ENCODE data around the gene EFHD1.
"Not testable (repeated sequence)": the region's sequence is repeated elsewhere in the genome, so short reads cannot be mapped to it uniquely, and the experiment has no call there.

EFHD1 gene

DNA sequence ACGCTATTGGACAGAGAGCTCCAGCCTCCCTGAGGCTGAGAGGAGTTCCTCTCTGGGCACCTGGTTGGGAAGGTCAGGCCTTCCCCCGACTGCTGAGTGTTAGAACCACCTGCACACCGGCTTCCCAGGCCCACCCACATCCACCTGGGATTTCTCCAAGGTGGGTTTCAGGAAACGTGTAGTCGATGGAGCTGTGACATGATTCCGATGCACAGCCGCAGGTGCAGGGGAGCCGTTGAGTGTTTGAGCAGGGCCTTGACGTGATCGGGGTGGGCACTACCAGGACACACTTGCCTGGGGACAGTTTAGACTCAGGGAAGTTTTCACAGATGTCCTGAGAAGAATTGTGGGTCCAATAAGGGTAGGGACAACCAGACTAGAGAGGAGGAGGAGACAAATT lies 42.0 kb downstream of the EFHD1 start:
- Histone ChIP-seq H3K27me3 (ENCODE audit: control insufficient read depth in 1 of 2, insufficient read depth in 2 of 2, low read length in 2 of 2) (no peaks in the 10 kb centered on the region), H3K9ac (ENCODE audit: low read length in 2 of 2) (no peak overlapping the region), H3K4me1 (ENCODE audit: control insufficient read depth, insufficient read depth, low read length) (no peaks in the 10 kb centered on the region), H3K36me3 (ENCODE audit: control insufficient read depth in 2 of 2, insufficient read depth in 2 of 2, low read length in 2 of 2) (peaks cover 0 to 5% of the 10 kb centered on the region in 2 donors), H3K9me3 (ENCODE audit: control insufficient read depth in 2 of 2, low read length in 2 of 2) (no peaks in the 10 kb centered on the region), H3K27ac (ENCODE audit: low read length) (no peak overlapping the region), H3K4me3 (ENCODE audit: low read length in 2 of 2) (no peak overlapping the region)

DNA sequence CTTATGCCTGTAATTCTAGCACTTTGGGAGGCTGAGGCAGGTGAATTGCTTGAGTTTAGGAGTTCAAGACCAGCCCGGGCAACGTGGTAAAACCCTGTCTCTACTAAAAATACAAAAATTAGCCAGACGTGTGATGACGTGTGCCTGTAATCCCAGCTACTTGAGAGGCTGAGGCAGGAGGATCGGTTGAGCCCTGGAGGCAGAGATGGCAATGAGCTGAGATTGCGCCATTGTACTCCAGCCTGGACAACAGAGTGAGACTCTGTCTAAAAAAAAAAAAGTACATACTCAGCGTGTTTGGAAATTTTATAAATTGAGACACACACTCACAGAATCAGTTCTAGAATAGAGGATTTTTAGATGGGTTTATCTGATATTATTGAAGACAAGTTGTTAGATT lies 46.6 kb downstream of the EFHD1 start:
- H3K9ac ChIP-seq (ENCODE audit: low read length in 2 of 2) = no peak overlapping the region
- H3K27me3 ChIP-seq (ENCODE audit: control insufficient read depth in 1 of 2, insufficient read depth in 2 of 2, low read length in 2 of 2) = peaks cover 3 to 4% of the 10 kb centered on the region in 2 donors
- no peak overlapping the region for H3K27ac ChIP-seq (ENCODE audit: low read length)
- no peaks in the 10 kb centered on the region for H3K36me3 ChIP-seq (ENCODE audit: control insufficient read depth in 2 of 2, insufficient read depth in 2 of 2, low read length in 2 of 2)
- no peaks in the 10 kb centered on the region for H3K9me3 ChIP-seq (ENCODE audit: control insufficient read depth in 2 of 2, low read length in 2 of 2)
- no peak overlapping the region for H3K4me3 ChIP-seq (ENCODE audit: low read length in 2 of 2)
- no peaks in the 10 kb centered on the region for H3K4me1 ChIP-seq (ENCODE audit: control insufficient read depth, insufficient read depth, low read length)

DNA sequence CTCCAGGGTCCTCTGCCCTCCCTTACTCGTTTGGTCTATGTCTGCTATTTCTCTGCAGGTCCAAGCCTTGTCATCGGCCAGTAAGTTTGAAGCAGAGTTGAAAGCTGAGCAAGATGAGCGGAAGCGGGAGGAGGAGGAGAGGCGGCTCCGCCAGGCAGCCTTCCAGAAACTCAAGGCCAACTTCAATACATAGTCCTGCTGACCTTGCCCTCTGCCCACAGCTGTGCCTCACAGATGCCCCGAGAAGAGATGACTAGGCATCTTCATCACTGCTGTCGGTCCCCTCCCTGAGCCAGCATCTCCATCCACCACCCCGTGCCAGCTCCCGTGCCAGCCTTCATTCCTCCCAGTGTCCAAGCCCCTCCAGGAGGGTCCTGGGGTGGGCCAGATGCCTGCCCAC lies 48.1 kb downstream of the EFHD1 start:
- Histone ChIP-seq H3K36me3 (ENCODE audit: control insufficient read depth in 2 of 2, insufficient read depth in 2 of 2, low read length in 2 of 2) (no peaks in the 10 kb centered on the region), H3K27ac (ENCODE audit: low read length) (no peak overlapping the region), H3K9me3 (ENCODE audit: control insufficient read depth in 2 of 2, low read length in 2 of 2) (no peaks in the 10 kb centered on the region), H3K4me3 (ENCODE audit: low read length in 2 of 2) (no peak overlapping the region), H3K9ac (ENCODE audit: low read length in 2 of 2) (no peak overlapping the region), H3K4me1 (ENCODE audit: control insufficient read depth, insufficient read depth, low read length) (no peaks in the 10 kb centered on the region), H3K27me3 (ENCODE audit: control insufficient read depth in 1 of 2, insufficient read depth in 2 of 2, low read length in 2 of 2) (peaks cover 3 to 4% of the 10 kb centered on the region in 2 donors)

DNA sequence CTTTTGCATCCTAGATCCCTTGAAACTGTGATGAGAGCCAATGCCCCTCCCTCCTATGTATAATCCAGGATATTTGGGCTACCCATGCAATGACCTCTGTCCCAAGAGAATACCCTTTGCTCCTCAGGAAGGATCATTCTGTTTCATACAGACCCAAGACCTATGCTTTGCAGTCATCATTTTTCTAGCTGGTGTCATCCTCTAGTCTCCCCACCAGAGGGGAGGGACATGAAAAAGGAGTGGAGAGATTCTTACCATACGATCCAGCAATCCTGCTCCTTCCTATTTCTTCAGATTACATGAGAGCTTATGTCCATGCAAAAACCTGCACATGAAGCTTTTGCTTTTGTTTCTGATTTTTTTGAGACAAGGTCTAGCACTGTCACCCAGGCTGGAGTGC lies 50.0 kb downstream of the EFHD1 start:
- Histone ChIP-seq H3K4me1 (ENCODE audit: control insufficient read depth, insufficient read depth, low read length) (peaks cover 2% of the 10 kb centered on the region), H3K9me3 (ENCODE audit: control insufficient read depth in 2 of 2, low read length in 2 of 2) (no peaks in the 10 kb centered on the region), H3K27me3 (ENCODE audit: control insufficient read depth in 1 of 2, insufficient read depth in 2 of 2, low read length in 2 of 2) (peaks cover 3 to 4% of the 10 kb centered on the region in 2 donors), H3K36me3 (ENCODE audit: control insufficient read depth in 2 of 2, insufficient read depth in 2 of 2, low read length in 2 of 2) (no peaks in the 10 kb centered on the region), H3K4me3 (ENCODE audit: low read length in 2 of 2) (no peak overlapping the region), H3K27ac (ENCODE audit: low read length) (no peak overlapping the region), H3K9ac (ENCODE audit: low read length in 2 of 2) (no peak overlapping the region)

DNA sequence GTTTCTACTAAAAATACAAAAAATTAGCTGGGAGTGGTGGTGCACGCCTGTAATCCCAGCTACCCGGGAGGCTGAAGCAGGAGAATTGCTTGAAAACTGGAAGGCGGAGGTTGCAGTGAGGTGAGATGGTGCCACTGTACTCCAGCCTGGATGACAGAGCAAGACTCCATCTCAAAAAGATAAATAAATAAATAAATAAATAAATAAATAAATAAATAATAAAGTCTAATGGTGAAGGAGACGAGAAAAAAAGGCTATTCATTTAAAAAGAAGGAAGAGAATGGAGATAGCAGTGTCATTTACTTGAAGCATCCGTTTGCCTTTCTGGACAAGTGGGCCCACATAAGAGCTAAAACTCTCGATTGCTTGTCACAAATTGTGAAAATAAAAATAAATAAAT lies 52.0 kb downstream of the EFHD1 start:
- H3K27me3 ChIP-seq (ENCODE audit: control insufficient read depth in 1 of 2, insufficient read depth in 2 of 2, low read length in 2 of 2); H3K4me1 ChIP-seq (ENCODE audit: control insufficient read depth, insufficient read depth, low read length); H3K9me3 ChIP-seq (ENCODE audit: control insufficient read depth in 2 of 2, low read length in 2 of 2); H3K36me3 ChIP-seq (ENCODE audit: control insufficient read depth in 2 of 2, insufficient read depth in 2 of 2, low read length in 2 of 2); H3K9ac ChIP-seq (ENCODE audit: low read length in 2 of 2); H3K4me3 ChIP-seq (ENCODE audit: low read length in 2 of 2); H3K27ac ChIP-seq (ENCODE audit: low read length): not testable (repeated sequence)

DNA sequence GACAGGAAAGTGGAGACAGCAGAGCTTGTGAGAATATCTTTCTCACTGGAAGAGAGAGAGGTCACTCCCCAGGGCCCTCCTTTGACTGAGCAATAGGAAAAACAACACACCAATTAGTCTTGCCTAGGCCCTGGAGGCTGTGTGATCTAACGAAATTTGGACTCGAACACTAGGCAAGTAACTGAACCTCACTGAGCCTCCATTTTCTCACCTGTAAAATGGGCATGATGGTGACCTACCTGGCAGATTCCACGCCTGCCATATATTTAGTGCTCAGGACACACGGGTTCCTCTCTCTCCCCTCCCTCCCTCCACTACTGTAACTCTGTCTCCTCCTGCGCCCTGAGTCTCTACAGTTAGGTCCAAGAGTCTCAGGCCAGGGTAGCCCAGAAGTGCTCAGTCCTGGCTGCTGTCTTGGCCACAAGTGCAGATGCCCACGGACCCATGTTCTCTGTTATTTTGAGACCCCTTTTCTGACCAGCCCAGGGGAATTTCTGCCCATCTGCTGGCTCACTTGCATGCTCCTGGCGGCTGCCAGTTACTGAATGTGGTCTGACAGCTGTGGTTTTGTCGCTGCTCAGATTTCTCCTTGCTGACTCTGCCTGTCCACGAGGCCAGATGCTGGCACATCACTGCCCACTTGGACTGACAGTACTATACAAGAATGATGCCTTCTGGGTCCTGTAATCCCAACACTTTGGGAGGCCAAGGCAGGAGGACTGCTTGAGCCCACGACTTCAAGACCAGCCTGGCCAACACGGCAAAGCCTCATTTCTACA lies 54.2 kb downstream of the EFHD1 start:
- Histone ChIP-seq H3K27me3 (ENCODE audit: control insufficient read depth in 1 of 2, insufficient read depth in 2 of 2, low read length in 2 of 2) (no peaks in the 10 kb centered on the region), H3K36me3 (ENCODE audit: control insufficient read depth in 2 of 2, insufficient read depth in 2 of 2, low read length in 2 of 2) (no peaks in the 10 kb centered on the region), H3K27ac (ENCODE audit: low read length) (no peak overlapping the region), H3K9me3 (ENCODE audit: control insufficient read depth in 2 of 2, low read length in 2 of 2) (no peaks in the 10 kb centered on the region), H3K4me1 (ENCODE audit: control insufficient read depth, insufficient read depth, low read length) (peaks cover 5% of the 10 kb centered on the region), H3K4me3 (ENCODE audit: low read length in 2 of 2) (no peak overlapping the region), H3K9ac (ENCODE audit: low read length in 2 of 2) (no peak overlapping the region)

DNA sequence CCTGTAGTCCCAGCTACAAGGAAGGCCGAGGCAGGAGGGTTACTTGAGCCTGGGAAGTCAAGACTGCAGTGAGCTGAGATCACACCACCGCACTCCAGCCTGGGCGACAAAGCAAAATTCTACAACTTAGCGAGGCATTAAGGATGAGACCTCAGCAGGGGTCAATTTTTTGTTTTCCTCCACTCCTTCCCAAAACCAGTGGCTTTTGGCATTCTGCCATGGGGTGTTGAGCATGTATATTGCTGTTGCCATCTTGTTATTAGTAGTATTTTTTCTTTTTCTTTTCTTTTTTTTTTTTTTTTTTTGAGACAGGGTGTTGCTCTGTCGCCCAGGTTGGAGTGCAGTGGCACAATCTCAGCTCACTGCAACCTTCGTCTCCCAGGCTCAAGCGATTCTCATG lies 54.8 kb downstream of the EFHD1 start:
- Histone ChIP-seq H3K27ac (ENCODE audit: low read length) (no peak overlapping the region), H3K4me1 (ENCODE audit: control insufficient read depth, insufficient read depth, low read length) (peaks cover 5% of the 10 kb centered on the region), H3K27me3 (ENCODE audit: control insufficient read depth in 1 of 2, insufficient read depth in 2 of 2, low read length in 2 of 2) (no peaks in the 10 kb centered on the region), H3K9me3 (ENCODE audit: control insufficient read depth in 2 of 2, low read length in 2 of 2) (no peaks in the 10 kb centered on the region), H3K4me3 (ENCODE audit: low read length in 2 of 2) (no peak overlapping the region), H3K9ac (ENCODE audit: low read length in 2 of 2) (no peak overlapping the region), H3K36me3 (ENCODE audit: control insufficient read depth in 2 of 2, insufficient read depth in 2 of 2, low read length in 2 of 2) (no peaks in the 10 kb centered on the region)

DNA sequence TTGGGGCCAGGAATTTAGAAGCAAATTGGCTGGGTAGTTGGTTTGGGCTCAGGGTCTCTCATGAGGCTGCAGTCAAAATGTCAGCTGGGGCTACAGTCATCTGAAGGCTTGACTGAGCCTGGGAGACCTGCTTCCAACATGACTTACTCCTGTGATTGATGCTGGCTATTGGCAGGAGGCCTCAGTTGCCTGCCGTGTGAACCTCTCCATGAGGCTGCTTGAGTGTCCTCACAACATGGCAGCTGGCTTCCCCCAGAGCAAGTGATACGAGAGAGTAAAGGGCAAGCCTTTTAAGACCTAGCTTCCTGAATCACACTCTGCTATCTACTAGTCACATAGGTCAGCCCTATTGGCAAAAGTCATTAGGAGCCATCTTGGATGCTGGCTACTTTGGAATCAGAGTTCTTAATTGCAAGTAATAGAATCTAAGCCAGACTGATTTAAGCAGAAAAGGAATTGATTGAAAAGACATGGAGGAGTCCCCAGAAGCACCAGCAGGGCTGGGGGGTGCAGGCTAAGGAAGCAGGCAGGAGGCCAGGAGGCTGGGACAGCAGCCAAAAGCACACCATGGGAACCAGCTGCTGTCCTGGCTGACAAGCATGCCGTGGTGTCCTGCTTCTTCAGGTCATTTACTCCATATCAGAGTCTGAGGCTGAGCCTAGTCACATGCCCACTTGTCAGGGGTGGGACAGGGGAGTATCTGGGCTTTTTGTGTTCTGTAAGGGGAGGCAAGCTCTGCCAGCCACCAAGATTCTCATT lies 55.9 kb downstream of the EFHD1 start:
- Histone ChIP-seq H3K27me3 (ENCODE audit: control insufficient read depth in 1 of 2, insufficient read depth in 2 of 2, low read length in 2 of 2) (no peaks in the 10 kb centered on the region), H3K27ac (ENCODE audit: low read length) (no peak overlapping the region), H3K4me3 (ENCODE audit: low read length in 2 of 2) (no peak overlapping the region), H3K36me3 (ENCODE audit: control insufficient read depth in 2 of 2, insufficient read depth in 2 of 2, low read length in 2 of 2) (no peaks in the 10 kb centered on the region), H3K9ac (ENCODE audit: low read length in 2 of 2) (no peak overlapping the region), H3K9me3 (ENCODE audit: control insufficient read depth in 2 of 2, low read length in 2 of 2) (no peaks in the 10 kb centered on the region), H3K4me1 (ENCODE audit: control insufficient read depth, insufficient read depth, low read length) (peaks cover 5% of the 10 kb centered on the region)

DNA sequence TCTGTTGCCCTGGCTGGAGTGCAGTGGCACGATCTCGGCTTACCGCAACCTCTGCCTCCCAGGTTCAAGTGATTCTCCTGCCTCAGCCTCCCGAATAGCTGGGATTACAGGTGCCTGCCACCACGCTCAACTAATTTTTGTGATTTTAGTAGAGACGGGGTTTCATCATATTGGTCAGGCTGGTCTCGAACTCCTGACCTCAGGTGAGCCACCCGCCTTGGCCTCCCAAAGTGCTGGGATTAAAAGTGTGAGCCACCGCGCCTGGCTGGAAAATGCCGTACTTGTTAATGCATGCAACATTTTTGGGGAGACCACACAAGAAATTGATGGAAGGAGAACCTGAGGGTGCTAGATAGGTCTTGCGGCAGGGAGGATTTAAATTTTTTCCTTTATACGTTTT lies 57.7 kb downstream of the EFHD1 start:
- H3K27ac ChIP-seq (ENCODE audit: low read length) = not testable (repeated sequence)

DNA sequence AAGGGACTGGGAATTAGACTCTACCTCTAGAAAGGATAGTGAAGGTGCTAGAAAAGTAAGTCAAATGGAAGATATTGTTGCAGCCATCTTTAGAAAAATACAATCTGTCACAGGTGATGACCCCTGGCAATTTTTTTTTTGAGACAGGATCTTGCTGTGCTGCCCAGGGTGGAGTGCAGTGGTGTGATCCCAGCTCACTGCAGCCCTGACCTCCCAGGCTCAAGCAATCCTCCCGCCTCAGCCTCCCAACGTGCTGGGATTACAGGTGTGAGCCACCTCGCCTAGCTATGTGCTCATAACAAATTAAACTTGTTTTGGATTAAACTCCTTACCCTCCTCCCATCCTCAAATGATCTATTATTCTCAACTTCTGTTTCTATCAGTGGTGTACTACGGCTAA lies 59.9 kb downstream of the EFHD1 start:
- Histone ChIP-seq H3K9me3 (ENCODE audit: control insufficient read depth in 2 of 2, low read length in 2 of 2) (no peaks in the 10 kb centered on the region), H3K27ac (ENCODE audit: low read length) (no peak overlapping the region), H3K4me1 (ENCODE audit: control insufficient read depth, insufficient read depth, low read length) (peaks cover 15% of the 10 kb centered on the region), H3K4me3 (ENCODE audit: low read length in 2 of 2) (no peak overlapping the region), H3K9ac (ENCODE audit: low read length in 2 of 2) (no peak overlapping the region), H3K27me3 (ENCODE audit: control insufficient read depth in 1 of 2, insufficient read depth in 2 of 2, low read length in 2 of 2) (no peaks in the 10 kb centered on the region), H3K36me3 (ENCODE audit: control insufficient read depth in 2 of 2, insufficient read depth in 2 of 2, low read length in 2 of 2) (no peaks in the 10 kb centered on the region)

More for the DNA sequence above, 57.7 kb downstream of the EFHD1 start:
- not testable (repeated sequence) for H3K9me3 ChIP-seq (ENCODE audit: control insufficient read depth in 2 of 2, low read length in 2 of 2); H3K27me3 ChIP-seq (ENCODE audit: control insufficient read depth in 1 of 2, insufficient read depth in 2 of 2, low read length in 2 of 2); H3K36me3 ChIP-seq (ENCODE audit: control insufficient read depth in 2 of 2, insufficient read depth in 2 of 2, low read length in 2 of 2); H3K9ac ChIP-seq (ENCODE audit: low read length in 2 of 2); H3K4me3 ChIP-seq (ENCODE audit: low read length in 2 of 2); H3K4me1 ChIP-seq (ENCODE audit: control insufficient read depth, insufficient read depth, low read length)

DNA sequence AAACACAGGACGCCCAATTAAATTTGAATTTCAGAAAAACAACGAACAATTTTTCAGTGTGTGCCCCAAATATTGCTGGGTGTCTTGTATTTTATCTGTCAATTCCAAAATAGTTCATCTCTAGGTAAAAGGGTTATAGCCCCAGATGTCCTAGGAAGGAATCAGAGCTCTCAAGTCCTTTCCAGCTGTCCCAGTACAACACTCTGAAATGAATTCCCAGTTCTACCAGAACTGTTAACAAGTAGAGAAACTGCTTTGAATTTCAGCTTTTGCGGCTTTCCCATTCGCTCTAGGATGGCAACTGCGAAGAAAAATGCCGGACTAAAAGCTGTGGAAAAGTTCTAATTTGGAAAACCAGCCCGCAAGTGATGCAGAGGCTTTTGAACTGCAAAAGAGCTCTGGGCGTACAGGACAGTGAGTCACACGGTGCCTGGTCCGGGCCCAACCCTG lies 63.2 kb downstream of the EFHD1 start:
- Histone ChIP-seq H3K4me1 (ENCODE audit: control insufficient read depth, insufficient read depth, low read length) (peaks cover 16% of the 10 kb centered on the region), H3K9me3 (ENCODE audit: control insufficient read depth in 2 of 2, low read length in 2 of 2) (no peaks in the 10 kb centered on the region), H3K36me3 (ENCODE audit: control insufficient read depth in 2 of 2, insufficient read depth in 2 of 2, low read length in 2 of 2) (no peaks in the 10 kb centered on the region), H3K27ac (ENCODE audit: low read length) (peak overlapping the region; percentile 72), H3K4me3 (ENCODE audit: low read length in 2 of 2) (peak overlapping the region; percentile 81 to 96), H3K27me3 (ENCODE audit: control insufficient read depth in 1 of 2, insufficient read depth in 2 of 2, low read length in 2 of 2) (no peaks in the 10 kb centered on the region), H3K9ac (ENCODE audit: low read length in 2 of 2) (peak overlapping the region; percentile 55 to 97)

Measured in stomach smooth muscle (tissue), 2 donors.